Midbrain (tissue), 1 donor: Measurements from ENCODE around the gene ITGA4.
"Not testable (repeated sequence)": the region's sequence is repeated elsewhere in the genome, so short reads cannot be mapped to it uniquely, and the experiment has no call there.

Experiments used
- DNase-seq: peaks from one replicate; lab custom pipeline; 2025; lab: John Stamatoyannopoulos, UW

Gene ITGA4

DNA sequence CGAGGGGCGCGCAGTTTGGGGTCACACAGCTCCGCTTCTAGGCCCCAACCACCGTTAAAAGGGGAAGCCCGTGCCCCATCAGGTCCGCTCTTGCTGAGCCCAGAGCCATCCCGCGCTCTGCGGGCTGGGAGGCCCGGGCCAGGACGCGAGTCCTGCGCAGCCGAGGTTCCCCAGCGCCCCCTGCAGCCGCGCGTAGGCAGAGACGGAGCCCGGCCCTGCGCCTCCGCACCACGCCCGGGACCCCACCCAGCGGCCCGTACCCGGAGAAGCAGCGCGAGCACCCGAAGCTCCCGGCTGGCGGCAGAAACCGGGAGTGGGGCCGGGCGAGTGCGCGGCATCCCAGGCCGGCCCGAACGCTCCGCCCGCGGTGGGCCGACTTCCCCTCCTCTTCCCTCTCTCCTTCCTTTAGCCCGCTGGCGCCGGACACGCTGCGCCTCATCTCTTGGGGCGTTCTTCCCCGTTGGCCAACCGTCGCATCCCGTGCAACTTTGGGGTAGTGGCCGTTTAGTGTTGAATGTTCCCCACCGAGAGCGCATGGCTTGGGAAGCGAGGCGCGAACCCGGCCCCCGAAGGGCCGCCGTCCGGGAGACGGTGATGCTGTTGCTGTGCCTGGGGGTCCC, at the start of gene ITGA4:
Gene ITGA4 (plus strand): TSS at position 266 of the 620 bp plus-strand sequence. CDS start 269 bp downstream, at position 535.
- no peak for DNase-seq

DNA sequence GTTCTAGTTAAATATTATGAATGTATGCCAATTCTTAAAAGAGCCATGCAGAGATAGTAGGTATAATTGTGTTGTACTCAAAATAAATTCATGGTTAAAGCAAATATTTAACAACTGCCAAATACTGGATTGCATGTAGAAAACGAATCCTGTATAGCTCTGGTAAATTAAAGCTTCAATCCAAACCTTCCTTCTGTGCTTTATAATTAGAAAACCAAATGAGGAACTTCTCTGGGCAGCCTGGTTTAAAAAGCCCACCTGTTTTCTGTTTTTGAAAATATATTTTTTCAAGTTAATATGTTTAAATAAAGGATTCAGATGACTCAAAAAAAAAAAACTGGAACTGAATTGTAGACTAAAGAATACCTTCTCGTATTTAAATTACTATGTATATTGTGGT, 48.3 kb upstream of the ITGA4 start:
- DNase-seq, result no peak

DNA sequence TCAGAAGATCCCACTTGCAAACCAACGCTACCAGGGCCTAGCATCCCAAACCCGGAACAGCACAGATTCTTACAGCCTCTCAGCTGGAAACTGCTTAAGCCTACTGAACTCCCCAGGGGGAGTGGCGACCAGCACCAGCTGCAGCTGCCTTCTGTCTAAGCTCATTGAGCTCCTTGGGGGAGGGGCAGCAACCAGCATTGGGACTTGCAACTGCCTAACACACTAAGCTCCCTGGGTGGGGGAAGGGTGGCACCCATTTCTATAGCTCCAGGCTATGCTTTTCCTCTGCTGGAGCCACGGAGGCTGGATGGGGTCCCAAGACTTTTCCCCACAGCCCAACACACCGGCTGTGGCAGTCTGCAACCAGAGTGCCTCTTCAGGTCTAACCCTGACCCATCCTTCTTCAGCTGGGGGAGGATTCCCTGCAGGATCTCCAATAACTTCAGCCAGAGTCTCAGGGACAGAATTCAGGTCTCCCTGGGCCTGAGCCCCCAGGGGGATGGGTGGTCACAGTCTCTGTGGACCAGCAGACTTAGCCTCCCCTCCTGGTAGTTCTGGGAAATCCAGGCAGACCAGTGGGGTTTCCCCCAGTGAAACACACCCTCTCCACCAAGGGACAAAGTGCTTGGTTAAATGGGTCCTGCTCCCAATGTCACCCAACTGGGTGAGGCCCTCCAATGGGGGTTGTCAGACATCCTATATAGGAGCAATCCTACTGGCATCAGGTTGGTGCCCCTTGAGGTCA, 45.9 kb upstream of the ITGA4 start:
- no peak for DNase-seq

DNA sequence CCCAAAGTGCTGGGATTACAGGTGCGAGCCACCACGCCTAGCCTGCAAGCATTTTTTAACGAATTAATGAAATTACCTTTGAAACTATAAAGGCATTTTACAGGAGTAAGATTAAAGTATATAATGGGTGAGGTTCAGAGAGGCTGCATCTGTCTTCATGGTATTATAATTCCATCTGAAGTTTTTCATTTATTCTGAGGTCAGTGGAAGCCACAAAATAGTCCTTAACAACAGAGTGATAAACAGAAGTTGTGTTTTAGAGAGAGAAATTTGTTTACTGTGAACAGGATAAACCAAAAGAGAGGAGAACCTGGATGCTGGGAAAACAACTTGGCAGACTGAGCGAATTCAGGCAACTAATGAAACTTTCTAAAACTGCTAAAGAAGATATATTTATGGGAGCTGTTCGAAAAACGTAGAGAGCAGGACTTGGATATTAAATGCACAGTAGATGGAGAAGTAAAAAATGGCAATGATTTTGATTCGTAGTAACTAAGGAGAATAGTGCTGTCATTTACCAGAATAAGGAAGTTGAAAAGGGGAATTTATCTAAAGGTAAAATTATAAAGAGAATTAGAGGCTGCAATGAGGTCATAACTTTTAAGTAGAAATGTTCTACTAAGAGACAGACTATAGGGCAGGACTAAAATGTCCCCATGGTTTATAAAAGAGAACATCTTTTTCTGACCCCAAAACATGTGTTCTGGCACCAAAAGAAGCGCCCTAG, 37.9 kb upstream of the ITGA4 start:
- no peak for DNase-seq

DNA sequence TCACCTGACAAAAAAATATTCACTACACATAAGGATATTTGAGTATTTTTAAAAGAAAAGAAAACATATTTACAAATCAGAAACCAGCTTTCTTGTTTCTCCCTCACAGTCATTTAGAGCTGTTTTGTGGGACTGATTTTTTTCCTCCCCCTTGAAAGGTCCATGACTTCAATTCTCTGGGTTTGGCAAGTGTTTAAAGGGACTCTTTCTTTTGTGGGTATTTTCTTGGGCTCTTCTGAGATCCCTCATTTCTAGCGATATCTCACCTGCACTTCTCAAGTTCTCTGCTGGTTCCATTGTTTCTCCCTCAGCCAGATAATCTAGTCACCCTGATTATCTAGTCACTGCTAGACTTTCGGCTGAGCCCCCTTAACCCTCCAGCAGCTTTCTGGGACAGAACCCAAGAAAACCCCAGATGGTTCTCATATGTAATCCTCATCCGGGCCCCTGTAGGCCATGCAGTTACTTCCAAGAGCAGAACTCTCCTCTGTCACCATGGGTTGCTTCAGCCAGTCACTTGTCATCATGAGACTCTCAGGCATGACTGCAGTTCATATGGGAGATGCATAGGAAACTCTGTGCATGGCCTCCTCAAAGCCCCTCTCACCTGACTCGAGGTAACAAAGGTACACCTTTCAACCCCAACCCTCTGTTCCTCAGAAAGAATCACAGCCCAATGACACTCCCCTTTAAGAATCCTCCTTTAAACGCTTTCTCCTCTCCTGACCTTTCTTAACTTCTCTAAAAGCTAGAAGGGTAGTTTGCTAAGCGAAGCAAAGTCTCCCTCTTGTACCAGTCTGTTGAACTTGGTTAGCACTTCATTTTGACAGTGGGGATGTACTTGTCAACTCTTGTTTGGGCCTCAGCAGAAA, 36.7 kb upstream of the ITGA4 start:
- DNase-seq, result no peak

DNA sequence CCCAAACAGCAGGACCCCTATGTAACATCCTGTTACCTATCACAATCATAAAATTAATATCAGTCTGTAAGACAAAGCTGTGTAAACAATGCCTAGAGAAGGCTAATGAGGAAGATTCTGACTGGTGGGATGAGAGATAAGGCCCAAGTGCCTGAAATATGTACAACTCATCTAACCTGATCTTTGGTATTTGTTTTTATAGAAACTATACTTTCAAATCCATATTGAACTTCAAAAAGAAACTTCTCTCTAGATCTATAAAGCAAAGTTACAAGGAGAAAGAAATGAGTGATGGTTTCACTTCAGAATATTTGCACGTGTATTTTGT, 36.1 kb upstream of the ITGA4 start:
- DNase-seq, result no peak

DNA sequence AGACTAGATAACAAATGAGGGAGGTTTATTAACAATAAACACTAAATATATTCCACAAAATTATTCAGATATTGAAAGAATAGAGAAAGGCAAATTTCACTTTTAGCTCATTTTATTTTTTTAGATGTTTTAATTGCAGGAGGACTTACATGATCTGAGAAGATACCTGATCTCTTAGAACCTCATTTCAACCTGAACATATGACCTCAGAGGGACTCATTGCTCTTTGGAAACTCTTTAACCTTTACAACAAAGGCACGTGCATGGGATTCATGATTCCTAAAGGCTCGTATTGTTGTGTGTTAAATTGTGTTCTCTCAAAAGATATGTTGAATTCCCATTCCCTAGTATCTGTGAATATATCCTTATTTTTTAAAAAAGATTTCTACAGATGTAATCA, 35.7 kb upstream of the ITGA4 start:
- no peak for DNase-seq

DNA sequence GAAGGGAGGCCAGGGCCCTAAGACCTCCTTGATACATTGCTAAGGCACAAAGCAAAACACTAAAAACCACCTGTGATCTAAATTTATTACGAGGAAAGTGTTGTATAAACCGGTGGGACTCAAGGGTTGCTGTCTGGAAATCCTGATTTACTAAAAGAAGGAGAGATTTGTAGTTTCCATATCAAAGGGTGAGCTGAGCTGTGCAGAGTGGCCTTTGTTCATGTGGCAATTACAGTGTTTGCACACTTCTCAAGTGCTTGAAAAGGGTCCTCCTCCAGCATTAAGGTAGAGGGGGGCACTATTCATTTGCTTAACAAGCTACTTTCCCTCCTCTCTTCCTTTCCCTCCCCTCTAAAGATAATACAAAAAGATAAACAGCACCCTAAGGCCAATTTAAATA, 30.5 kb upstream of the ITGA4 start:
- DNase-seq, result no peak

DNA sequence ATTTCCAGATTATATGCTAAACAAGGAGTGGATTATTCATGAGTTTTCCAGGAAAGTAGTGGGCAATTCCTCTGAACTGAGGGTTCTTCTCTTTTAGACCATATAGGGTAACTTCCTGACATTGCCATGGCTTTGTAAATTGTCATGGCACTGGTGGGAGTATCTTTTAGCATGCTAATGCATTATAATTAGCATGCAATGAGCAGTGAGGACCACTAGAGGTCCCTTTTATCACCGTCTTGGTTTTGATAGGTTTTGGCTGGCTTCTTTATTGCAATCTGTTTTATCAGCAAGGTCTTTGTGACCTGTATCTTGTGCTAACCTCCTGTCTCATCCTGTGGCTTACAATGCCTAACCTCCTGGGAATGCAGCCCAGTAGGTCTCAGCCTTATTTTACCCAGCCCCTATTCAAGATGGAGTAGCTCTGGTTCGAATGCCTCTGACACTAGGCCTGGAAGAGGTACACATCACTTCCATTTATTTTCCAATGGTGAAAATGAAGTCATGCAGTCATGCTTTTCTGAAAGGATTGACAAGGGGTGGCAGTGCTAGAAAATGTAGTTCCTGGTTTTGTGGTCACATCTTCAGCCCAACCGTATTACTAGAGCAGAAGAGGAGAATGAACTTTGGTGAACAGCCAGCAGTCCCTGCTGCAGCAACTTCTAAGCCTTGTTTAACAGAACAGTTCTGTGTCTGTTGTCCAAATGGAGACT, 26.6 kb upstream of the ITGA4 start:
- DNase-seq, result no peak

DNA sequence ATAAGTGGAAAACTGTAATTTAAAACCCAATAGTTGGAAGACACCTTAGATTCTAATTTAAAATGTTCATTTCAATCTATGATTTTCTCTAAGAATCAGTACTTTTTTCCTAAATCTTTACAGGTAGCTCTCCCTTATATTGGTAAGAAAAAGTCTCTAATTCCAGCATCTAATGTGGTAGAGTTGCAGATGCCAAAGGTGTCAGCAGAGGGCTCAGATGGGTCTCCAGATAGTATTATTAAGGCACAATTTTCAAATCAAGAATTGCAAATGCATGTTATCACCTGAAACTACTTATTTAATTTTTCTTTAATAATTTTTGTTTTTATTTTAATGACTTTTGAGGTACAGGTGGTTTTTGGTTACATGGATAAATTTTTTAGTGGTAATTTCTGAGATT, 25.5 kb upstream of the ITGA4 start:
- DNase-seq, result no peak

DNA sequence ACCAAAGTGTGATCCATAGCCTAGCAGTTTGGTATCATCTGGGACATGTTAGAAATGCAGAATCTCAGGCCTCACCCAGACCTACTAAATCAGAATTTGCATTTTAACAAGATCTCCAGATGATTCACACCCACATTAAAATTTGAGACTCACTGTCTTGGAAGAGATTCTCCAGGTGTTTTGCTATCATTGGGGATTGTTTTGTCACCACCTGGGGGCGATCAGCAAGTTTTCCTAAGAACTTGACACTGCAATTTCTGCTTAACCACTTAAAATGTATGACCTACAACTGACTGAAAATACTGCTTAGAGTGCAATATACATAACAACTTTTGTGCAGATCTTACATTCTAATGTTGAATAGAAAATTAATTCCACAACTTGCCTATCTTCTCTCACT, 18.9 kb upstream of the ITGA4 start:
- DNase-seq, result no peak

DNA sequence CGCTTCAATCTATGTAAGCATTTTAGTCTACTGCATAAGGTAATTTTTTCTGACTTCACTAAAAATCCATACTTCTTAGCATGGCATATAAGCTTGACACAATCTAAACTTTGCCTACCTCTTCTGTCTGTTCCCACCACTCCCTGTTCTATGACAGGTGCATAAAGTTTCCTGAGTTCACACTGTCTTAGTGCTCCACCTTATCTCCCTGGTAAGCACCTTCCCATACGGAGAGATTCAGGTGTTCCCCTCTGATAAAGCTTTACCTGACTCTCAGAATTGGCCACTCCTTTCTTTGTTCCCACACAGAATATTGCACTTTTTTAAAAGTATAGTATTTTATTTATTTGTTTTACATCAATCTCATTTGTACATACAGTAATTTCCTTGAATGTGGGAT, 16.8 kb upstream of the ITGA4 start:
- no peak for DNase-seq

DNA sequence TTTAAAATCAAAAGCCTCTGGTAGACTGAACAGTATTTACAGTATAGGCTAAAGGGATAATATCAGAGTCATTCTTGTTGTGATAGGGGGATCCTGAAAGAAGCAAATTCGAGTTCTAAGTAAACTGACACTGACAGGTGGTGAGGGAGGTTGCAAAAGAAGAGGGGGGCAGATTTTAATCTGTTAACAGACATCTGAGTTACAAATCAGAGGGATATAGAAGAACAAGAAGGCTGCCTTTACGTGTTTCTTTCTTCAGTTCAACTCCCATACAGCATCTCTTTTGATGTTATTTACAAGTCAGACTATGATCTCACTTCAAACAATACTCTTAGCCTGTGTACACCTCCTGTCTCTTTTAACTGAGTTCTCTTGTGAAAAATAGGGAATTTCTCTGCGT, 16.3 kb upstream of the ITGA4 start:
- no peak for DNase-seq

DNA sequence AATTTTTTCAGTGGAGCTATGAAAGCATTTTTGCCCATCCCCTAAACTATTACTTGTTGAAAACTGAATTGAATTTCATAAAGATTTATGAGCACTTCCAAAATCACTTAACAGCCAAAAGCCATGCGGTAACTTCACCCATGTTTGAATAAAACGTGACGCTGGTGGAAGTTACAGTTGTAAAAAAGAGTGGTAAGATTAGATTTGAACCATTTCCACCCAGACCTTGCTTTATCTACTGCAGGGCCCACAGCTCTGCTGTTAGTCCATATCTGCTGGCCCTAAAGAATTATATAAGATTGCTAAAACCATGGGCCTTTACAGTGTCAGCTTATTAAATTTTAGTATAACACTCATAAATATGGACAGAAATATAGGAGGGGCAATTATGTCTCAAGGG, 15.5 kb upstream of the ITGA4 start:
- no peak for DNase-seq

DNA sequence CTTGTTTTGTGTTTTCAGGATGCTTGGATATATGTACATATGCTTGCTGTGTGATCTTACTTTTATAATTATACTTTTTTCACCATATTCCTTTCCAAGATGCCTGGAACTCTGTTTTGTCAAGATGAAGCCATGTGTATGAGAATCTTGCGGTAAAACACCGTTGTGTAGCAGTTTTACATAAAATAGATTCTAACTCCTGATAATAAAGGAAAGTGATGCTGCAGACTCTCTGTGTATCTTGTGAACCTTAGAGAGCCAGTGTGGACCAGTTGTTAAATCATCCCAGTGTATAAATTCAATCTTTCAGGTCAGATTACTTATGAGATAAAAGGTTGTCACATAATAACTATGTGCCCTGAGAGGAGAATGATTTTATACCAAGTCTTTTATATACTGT, 12.5 kb upstream of the ITGA4 start:
- no peak for DNase-seq

DNA sequence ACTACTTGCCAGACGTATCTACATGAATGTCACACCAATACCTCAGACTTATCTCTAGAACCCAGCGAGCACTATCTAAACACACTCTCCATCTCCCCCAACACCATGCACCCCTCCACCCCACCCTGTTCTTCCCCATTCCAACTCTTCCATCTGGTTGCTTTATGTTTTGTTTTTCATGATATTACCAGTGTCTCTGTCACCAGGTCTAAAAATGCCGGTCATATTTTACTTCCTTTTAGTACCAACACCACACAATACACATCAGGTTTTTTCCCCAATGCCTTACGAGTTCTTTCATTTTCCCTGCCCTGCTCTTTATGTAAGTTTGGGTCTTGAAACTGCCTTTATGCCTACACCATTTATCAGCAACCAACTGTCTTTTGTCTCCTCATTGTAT, 10.2 kb upstream of the ITGA4 start:
- DNase-seq, result no peak

DNA sequence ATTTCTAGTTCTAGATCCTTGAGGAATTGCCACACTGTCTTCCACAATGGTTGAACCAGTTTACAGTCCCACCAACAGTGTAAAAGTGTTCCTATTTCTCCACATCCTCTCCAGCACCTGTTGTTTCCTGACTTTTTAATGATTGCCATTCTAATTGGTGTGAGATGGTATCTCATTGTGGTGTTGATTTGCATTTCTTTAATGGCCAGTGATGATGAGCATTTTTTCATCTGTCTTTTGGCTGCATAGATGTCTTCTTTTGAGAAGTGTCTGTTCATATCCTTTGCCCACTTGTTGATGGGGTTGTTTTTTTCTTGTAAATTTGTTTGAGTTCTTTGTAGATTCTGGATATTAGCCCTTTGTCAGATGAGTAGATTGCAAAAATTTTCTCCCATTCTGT, 7.9 kb upstream of the ITGA4 start:
- not testable (repeated sequence) for DNase-seq

DNA sequence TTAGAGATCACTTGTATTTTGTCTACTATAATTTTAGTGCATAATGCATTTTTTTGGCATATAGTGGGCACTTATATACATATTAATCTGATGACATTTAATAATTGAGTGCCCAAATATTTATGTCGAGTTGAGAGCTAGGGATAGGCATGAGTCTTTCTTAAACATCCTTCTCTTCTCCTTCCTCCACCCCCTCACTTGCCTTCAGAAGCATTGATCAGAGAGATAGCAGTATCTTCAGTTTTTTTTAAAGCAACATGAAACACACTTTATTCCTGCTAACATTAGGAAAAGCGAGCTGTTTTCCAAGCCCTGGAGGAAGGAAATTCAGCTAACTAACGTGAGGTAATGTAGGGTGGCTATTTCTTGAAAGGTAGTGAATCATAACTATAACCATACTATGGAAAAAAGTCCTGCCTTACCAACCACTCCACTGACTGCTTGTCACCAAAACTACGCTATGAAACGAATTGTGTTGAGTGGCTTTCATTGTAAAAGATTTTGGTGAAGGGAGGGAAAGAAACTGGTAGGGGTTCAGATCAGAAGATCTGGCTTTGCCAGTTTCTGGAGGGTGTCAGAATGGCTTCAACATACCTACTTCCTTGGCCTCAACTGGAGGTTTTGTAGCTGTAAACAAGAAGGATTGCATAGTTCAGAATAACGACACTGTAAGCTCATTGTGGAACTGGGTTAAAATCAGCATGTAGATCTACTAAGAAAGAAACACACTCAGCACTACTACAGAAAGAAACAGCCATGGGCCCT, 2.3 kb upstream of the ITGA4 start:
- DNase-seq, result no peak

DNA sequence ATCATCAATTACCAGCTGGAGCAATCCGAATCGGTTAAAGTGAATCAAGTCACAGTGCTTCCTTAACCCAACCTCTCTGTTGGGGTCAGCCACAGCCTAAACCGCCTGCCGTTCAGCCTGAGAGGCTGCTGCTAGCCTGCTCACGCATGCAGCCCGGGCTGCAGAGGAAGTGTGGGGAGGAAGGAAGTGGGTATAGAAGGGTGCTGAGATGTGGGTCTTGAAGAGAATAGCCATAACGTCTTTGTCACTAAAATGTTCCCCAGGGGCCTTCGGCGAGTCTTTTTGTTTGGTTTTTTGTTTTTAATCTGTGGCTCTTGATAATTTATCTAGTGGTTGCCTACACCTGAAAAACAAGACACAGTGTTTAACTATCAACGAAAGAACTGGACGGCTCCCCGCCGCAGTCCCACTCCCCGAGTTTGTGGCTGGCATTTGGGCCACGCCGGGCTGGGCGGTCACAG, 496 bp upstream of the ITGA4 start:
- no peak for DNase-seq

DNA sequence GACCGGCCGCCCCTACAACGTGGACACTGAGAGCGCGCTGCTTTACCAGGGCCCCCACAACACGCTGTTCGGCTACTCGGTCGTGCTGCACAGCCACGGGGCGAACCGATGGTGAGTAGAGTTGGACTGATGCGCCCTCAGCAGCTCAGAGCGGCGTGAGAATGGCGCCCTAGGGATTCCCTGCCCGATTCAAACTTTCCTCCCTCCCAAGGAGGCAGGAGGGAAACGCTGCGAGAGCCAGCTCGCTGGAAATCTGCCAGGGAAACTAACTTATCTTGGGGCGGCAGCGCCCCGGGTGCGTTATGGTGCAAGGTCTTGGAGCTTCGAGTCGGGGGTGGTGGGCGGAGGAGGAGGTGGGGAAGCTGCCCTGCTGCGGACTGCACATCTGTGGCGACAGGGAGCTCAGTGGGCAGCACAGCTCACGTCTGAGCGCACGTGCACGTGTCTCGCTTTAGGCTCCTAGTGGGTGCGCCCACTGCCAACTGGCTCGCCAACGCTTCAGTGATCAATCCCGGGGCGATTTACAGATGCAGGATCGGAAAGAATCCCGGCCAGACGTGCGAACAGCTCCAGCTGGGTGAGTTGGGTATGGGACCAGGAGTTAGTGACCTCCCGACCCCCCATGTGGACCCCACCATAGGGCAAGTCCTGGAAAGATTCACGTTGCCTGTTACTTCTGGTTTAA, 697 bp downstream of the ITGA4 start:
- DNase-seq, result no peak
